ENCODE measurements around the gene CELSR1.

The CELSR1 gene

GRCh38 chr22:46507451-46508425 lies 29.7 kb downstream of the CELSR1 start:
- H3K27me3 ChIP-seq (ENCODE audit: insufficient read depth, poor library complexity, severe bottlenecking), result peaks cover 6% of the 10 kb centered on the region
- TF ChIP-seq POLR2AphosphoS5 (IDR thresholded peaks at IDR 0.05; ENCODE audit: low read depth) (no peak), SPI1 (IDR thresholded peaks at IDR 0.05; ENCODE audit: borderline replicate concordance, low read depth) (no peak), CTCF (IDR thresholded peaks at IDR 0.05; ENCODE audit: insufficient read depth, low read length) (no peak)
- H3K4me3 ChIP-seq (replicated peaks; ENCODE audit: insufficient read depth, low read length), result no peak overlapping the region
- DNase-seq (ENCODE audit: low read depth in 1 of 2, low spot score in 1 of 2), result no peak
- no peak overlapping the region for H3K27ac ChIP-seq (replicated peaks)

DNA sequence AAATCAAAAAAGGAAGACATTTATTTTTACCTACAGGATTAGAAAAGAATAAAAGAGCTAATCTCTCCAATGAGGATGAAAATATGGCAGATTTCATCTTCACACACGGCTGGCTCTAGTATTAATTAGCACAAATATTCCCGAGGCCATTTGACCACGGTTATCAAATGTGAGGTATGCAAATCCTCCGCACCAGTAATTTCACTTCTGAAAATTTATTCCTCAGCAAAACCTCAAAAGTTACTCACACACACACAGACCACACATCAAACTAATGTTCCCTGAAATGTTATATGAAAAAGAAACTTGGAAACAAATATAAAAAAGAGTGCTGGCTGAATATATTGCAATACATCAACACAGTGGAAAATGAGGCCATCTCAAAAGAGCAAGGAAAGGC lies 32.8 kb downstream of the CELSR1 start:
- Histone ChIP-seq H3K27me3 (ENCODE audit: insufficient read depth, poor library complexity, severe bottlenecking) (peaks cover 6% of the 10 kb centered on the region), H3K4me3 (replicated peaks; ENCODE audit: insufficient read depth, low read length) (no peak overlapping the region), H3K27ac (replicated peaks) (no peak overlapping the region)
- TF ChIP-seq GABPA (IDR thresholded peaks at IDR 0.05; ENCODE audit: low read depth) (no peak), POLR2AphosphoS5 (IDR thresholded peaks at IDR 0.05; ENCODE audit: low read depth) (no peak), REST (IDR thresholded peaks at IDR 0.05; ENCODE audit: insufficient replicate concordance, low read depth) (no peak), CTCF (IDR thresholded peaks at IDR 0.05; ENCODE audit: insufficient read depth, low read length) (no peak), SPI1 (IDR thresholded peaks at IDR 0.05; ENCODE audit: borderline replicate concordance, low read depth) (no peak)
- DNase-seq (ENCODE audit: low read depth in 1 of 2, low spot score in 1 of 2), result no peak

DNA sequence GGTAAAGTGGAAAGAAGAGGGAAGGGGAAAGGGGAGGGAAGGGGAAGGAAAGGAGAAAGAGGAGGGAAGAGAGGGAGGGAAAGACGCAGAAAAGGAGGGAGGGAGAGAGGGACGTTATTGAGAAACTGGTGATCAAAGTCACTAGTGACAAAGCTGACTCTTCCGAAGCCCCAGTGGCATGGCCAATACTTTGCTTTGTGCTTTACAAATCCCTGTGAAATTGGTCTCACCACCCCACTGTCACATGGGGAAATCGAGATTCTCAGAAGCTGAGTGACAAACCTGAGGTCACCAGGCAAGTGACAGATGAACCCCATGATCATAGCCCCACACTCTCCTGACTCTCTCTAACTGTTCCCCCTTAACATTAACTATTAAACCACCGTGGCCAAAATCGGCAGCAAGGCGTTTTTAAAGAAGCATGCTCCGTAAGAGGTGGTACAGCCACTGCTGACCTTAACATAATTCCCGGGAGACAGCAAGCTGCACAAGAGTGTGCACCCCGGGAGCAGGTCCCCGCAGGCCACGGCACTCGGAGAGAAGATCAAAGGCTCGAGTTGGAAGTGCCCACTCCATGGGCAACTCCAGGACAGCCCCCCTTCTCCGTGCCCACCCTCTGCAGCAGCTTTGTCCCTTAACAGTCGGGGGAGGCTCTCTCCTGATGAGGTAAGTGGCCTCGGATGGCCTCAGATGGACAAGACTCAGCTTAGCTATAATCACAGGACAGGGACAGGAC lies 34.8 kb downstream of the CELSR1 start:
- H3K4me3 ChIP-seq (replicated peaks; ENCODE audit: insufficient read depth, low read length), result no peak overlapping the region
- no peak overlapping the region for H3K27ac ChIP-seq (replicated peaks)
- TF ChIP-seq GABPA (IDR thresholded peaks at IDR 0.05; ENCODE audit: low read depth) (no peak), POLR2AphosphoS5 (IDR thresholded peaks at IDR 0.05; ENCODE audit: low read depth) (no peak), SPI1 (IDR thresholded peaks at IDR 0.05; ENCODE audit: borderline replicate concordance, low read depth) (no peak), REST (IDR thresholded peaks at IDR 0.05; ENCODE audit: insufficient replicate concordance, low read depth) (no peak), CTCF (IDR thresholded peaks at IDR 0.05; ENCODE audit: insufficient read depth, low read length) (no peak)
- peaks cover 9% of the 10 kb centered on the region for H3K27me3 ChIP-seq (ENCODE audit: insufficient read depth, poor library complexity, severe bottlenecking)
- no peak for DNase-seq (ENCODE audit: low read depth in 1 of 2, low spot score in 1 of 2)
